Measurements from ENCODE around the gene MTCL1.
"Not testable (repeated sequence)": the region's sequence is repeated elsewhere in the genome, so short reads cannot be mapped to it uniquely, and the experiment has no call there.

MTCL1 gene

DNA sequence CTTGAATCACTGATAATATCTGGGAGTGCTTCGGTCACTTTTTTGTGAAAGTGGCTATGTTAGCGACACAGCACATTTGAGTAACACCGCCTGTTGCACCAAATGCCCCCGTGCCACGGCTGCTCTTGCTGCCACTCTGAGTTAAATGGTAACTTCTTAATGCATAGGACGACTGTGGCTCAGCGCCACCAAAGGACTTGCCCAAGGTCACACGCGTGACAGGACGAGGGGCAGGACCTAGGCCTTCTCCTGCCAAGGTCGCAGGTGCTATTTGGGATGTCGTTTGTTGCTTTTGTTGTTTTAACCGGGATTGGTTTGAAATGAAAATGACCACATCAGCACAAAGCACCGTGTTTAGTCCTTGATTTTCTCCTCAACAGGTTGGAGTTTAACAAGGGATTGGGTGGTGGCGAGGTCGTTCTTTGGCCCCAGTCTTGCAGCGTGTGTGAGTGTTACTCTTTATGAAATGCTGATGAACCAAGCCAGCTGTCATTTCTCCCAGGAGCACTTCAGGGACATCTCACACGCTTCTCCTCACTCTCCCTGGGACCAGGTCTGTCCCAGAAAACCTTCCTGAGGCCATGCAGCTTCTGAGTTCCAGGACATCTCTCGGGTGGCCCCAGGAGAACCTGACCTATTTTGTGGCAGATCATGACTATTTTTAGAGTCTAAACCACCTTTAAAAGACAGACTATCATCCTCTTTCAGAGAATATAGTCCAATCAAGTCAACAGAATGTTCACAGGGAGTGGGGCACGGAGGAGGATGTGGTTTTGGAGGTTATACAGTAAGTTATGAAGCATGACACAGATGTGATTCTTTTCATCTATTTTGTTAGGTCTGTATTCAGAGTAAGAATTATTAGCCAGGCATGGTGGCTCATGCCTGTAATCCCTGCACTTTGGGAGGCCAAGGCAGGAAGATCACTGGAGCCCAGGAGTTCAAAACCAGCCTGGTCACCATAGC, 49.9 kb downstream of the MTCL1 start:
- DNase-seq (ENCODE audit: low spot score), result no peak
- no peak for TF ChIP-seq CTCF (IDR thresholded peaks at IDR 0.05; ENCODE audit: extremely low read depth, missing control alignments)

DNA sequence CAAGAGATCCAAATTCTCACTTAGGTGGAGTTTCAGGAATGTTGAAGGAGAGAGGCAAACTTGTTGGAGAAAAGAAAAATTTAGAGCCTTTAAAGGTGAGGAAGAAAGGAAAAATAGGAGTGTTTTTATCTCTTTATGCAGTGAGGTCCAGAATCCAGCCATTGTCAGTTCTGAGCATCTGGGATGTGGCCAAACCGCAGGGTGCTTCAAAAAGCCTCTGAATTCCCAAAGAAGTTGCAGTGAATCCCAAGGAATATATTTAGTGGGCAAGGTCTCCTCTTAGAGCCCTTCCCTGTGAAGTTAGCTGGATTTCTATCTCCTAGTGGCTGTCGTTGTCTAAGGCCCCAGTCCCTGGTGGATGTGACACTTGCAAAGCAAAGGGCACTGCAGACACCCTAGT, 51.2 kb downstream of the MTCL1 start:
- DNase-seq (ENCODE audit: low spot score), result no peak
- no peak for TF ChIP-seq CTCF (IDR thresholded peaks at IDR 0.05; ENCODE audit: extremely low read depth, missing control alignments)

DNA sequence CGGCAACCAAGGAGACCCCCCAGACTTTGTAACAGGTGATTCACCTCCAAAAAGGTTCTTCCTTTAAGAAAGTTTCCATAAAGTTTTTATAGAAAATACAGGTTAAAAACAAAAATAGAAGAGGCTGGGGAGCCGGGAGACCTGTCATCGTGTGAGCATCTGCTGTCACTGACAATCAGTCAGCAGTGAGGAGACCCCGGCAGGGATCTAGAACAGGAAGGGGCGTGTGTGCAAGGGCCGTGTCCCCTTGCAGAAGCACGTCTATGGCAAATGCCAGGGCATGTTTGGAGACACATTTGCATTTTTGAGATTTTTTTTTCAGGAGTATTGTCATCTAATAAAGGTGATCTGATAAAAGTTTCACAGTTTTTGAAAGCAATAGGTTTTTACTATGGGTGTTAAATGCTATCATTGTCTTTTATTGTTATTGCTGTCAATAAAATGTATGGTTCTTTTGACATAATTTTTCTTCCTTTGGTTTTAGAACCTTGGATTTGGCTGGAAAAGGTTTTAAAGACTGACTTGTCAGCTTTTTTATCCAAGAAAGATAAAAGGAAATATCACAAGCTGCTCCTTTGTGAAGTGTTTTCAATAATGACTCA, 52.1 kb downstream of the MTCL1 start:
- DNase-seq (ENCODE audit: low spot score), result no peak
- no peak for TF ChIP-seq CTCF (IDR thresholded peaks at IDR 0.05; ENCODE audit: extremely low read depth, missing control alignments)

DNA sequence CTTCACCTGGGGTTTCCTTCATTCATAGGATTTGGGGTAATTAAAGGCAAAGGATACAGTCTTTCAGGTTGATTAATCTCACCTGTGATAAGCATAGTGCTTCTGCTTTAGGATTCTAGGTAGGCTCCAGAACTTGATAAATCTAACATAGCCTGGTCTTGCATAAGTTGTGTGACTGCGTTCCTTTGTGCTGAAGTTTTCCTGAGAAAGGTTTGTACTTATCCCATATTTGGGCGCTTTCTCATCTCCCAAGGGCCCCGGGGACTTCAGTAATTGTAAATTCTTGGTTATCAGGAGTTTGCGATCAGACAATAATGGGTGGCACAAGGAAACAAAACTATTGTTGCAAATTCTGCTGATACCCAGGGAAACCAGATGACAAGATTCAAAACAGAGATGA, 53.1 kb downstream of the MTCL1 start:
- TF ChIP-seq CTCF (IDR thresholded peaks at IDR 0.05; ENCODE audit: extremely low read depth, missing control alignments), result no peak
- no peak for DNase-seq (ENCODE audit: low spot score)

GRCh38 chr18:8760984-8761383, 55.6 kb downstream of the MTCL1 start:
- TF ChIP-seq CTCF (IDR thresholded peaks at IDR 0.05; ENCODE audit: extremely low read depth, missing control alignments), result no peak
- DNase-seq (ENCODE audit: low spot score), result no peak

DNA sequence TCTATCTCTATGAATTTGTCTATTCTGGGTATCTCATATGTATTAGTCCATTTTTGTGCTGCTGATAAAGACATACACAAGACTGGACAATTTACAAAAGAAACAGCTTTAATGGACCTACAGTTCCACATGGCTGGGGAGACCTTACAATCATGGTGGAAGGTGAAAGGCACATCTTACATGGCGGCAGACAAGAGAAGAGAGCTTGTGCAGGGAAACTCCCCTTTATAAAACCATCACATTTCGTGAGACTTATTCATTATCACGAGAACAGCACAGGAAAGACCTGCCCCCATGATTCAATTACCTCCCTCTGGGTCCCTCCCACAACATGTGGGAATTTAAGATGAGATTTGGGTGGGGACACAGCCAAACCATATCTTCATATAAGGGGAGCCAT, 56.2 kb downstream of the MTCL1 start:
- DNase-seq (ENCODE audit: low spot score), result not testable (repeated sequence)

GRCh38 chr18:8762968-8763367, 57.6 kb downstream of the MTCL1 start:
- DNase-seq (ENCODE audit: low spot score), result no peak
- no peak for TF ChIP-seq CTCF (IDR thresholded peaks at IDR 0.05; ENCODE audit: extremely low read depth, missing control alignments)
